Mucosa of gallbladder (tissue), 1 donor: ENCODE measurements around the gene P2RX4. TPM values are rescaled to one million over a fixed set of nuclear protein-coding genes. Genes with fewer than 3 reads are reported as not detected.
"Not testable (repeated sequence)": the region's sequence is repeated elsewhere in the genome, so short reads cannot be mapped to it uniquely, and the experiment has no call there.

Source experiments
- DNase-seq: peaks from one replicate; pipeline ENCODE4 v3.0.0-alpha.2; 2020; ENCODE audit warnings: low spot score
- total RNA-seq: library from RNA; stranded (reverse); gene quantifications from one replicate; pipeline ENCODE4 v1.2.1, GENCODE V29; 2021
- donor health status: DM: no; HTN: no; CAD: no.

The P2RX4 gene
- total RNA-seq, 1 donor from 2014 or later = 66.6 TPM

DNA sequence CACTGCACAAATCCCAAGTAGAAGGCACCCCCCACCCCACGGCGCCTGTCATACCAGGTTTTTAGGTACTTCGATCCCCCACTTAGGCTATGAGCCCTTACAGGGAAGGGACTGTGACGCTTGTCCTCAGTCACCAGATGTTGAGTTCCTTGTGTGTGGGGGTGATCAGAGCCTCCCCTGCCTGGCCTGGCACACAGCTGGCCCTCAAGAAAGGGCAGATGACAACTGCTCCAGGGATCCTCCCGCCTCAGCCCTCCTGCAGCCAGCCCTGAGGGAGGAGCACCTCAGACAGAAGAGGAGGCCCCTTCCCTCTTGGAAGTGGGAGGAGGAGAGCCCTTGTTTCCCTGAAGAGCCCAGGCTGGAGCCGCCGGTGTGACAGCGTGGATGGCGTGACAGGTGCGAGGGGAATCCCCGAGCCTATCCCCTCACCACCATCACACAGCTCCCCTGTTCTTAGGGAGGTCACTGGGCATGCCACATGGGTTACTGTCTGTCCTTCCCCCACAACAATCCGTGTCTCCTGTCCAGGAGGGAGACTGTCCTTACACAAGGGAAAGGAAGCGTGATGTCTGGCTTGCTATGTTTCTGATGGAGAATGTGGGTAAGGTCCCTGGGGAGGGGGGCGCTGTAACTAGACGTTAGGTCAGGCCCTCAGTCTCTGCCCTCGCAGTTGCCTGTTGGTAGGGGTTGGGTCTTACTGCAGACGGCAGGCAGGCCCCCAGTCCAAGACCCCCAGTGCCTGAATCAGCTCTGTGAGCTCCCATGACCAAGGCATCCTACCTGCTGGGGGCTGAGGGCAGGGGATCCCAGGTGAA lies 31.4 kb downstream of the P2RX4 start:
- no peak for DNase-seq

DNA sequence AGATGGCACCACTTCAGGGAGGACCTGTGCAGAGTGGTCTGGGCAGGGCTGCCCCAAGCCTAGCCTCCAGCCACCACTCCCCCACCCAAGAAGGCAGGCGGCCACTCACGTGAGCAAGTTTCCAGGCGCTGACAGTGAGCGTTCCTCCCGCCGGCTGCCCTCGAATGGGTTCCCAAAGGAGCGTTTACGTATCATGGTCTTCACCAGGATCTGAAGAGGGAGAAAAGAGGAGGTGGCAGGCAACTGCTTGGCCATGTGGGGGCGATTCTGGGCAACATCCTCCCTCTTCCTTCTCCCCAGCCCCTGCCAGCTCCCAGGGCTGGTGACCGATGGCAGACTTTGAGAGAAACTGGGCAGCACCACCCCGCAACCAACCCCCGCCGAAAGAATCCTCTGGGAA lies 35.1 kb downstream of the P2RX4 start:
- DNase-seq = no peak

DNA sequence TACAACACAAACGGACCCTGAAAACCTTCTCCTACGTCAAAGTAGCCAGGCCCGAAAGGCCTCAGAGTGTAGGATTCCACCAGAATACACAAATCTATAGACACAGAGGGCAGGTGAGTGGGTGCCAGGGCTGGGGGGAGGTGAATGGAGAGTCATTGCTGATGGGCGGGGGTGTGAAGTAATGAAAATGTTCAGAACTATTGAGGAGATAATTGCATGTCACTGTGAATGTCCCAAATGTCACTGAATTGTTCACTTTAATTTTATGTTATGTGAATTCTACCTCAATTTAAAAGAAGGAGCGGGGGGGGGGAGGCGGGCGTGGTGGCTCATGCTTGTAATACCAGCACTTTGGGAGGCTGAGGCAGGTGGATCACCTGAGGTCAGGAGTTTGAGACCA lies 36.0 kb downstream of the P2RX4 start:
- no peak for DNase-seq

DNA sequence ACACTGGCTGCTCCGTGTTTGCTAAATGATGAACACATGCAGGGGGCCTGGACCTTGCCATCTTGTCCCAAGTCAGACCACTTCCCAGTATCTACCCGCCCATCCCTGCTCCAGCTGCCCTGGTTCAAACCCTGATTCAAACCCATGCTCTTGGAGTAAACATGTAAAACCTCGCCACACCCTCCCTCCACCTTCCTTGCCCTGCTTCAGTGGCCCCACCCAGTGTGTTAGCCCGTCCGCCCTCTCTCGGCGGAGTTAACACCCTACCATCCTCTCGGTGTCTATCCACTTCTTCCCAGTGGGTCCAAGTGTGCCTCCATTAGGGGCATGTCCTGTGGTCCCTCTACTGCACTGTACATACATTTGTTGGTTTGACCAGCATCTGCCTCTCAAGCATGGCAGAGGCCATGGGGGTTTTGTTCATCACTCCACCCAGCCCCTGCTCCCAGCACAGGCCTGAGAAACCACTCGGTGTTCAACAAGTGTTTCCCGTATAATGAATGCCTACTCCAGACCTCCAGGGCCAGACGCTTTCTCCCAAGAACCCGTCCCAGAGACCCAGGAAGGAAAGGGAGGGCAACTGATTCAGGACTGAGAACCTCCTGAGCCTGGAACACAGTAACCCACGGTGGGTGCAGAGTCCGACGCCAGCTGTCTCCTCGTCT lies 37.1 kb downstream of the P2RX4 start:
- no peak for DNase-seq

DNA sequence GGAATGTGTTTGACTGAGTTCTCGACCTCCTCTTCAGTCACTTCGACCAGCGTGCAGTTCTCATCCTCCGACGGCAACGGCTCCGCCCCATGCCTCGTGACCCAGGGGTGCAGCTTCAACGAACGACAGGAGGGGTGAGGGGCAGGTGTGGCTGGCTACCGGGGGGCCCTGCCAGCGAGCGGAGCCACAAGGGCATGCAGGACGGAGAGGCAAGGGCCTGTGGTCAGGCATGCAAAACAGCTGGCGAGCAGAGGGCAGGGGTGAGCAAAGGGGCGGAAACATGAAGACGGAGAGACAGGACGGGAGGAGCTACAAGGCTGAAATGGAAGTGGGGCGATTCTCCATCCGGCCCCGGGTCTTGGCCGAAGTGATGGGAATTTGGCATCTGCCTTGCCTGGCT lies 38.7 kb downstream of the P2RX4 start:
- no peak for DNase-seq

DNA sequence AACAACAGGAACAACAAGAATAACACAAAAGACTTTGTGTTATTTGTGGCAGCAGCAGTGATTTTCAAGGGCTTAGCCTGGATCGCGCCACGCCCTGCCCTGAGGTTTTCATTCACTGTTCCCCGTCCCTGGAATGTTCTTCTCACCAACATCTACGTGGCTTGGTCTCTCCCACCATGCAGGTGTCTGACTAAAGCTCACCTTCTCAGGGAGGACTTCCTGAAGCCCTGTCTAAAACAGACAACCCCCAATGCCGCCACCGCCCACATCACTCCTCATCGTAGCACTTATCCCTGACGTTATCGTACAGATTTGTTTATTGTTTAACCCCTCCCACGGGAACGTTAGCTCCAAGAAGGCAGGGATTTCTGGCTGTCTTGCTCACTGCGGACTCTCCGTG lies 40.4 kb downstream of the P2RX4 start:
- DNase-seq = no peak

DNA sequence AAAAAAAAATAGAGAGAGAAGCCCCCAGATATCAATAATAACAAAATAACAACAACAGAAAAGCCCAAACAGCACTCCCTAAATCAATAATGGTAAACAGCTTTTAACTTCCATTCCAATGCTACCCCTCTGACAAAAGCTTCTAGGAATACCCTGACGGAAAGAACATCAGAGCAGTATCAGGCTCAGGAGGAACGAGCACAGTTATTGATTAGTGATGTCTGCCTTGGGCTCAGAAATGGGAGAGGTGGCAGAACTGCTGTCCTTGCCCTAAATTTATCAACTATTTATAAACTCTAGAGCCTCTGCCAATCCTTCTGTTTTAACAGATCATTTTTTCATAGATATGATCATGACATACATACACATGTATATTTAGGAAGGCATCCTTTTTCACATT lies 41.9 kb downstream of the P2RX4 start:
- no peak for DNase-seq

DNA sequence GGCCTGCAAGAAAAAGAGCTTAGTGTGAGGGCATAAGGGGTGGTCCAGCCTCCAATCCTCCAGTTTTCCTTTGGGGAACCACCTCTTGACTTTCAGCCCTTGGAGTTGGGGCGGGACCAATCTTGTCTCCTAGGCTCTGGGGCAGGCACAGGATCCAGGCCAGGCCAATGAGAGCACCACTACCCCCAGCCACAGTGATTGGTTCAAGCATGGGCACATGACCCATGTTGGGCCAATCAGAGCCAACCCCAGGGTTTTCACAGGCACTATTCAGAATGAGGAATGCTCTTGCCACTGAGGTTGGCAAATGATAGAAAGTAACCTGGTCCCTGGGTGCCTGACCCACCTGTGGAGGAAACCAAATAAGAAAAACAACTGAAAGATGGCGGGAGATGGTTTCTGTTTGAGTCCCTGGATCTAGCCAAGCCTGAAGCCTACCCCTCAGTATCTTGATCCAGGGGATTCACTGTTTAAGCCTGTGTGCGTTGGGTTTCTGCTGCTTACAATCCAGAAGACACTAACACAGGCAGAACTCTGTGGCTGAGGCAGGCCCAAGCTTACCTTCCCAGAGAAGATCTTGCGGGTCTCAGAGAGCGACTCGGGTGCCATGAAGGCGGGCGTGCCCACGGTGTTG lies 42.9 kb downstream of the P2RX4 start:
- no peak for DNase-seq

DNA sequence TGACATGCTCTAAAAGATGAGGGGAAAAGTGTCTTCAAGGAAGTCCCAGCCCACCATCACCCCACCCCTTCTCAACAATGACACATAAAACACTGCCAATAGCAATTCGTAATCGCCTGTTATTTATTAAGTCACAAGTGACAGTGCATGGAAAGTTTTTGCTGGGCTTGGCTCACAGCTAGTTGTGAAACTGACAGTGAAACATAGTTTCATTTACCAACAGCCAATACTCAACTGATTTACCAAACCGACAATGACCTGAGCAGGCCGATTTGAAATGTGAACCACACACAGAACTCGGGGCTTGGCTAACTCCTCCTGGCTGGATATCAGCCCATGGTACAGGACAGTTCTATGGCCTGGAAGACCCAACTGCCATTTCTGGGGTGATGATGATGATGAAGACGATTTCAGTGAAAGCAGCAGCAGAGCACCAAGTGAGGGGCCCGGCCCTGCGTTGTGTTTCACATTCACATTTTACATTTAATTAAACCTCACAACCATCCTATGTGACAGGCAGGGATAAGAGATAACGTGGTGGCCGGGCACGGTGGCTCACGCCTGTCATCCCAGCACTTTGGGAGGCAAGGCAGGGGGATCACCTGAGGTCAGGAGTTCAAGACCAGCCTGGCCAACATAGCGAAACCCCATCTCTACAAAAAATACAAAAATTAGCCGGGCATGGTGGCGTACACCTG lies 43.9 kb downstream of the P2RX4 start:
- no peak for DNase-seq

DNA sequence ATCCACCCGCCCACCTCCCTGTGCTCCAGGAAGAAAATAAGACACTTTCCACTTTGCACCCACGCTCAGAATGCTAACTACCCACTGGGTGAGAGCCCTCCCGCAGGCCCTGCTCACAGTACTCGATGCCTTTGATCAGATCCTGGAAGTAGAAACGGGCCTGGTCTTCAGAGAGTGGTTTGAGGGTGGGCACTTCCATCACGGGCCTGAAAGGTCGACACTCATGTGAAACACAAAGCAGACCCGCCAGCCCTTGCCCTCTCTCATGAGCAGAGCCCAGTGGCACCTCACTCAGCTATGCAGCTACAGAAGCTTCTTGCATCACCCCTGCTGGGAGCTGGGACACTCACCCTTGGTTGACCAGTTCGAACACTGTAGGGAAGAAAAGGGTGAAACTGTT lies 45.5 kb downstream of the P2RX4 start:
- no peak for DNase-seq

DNA sequence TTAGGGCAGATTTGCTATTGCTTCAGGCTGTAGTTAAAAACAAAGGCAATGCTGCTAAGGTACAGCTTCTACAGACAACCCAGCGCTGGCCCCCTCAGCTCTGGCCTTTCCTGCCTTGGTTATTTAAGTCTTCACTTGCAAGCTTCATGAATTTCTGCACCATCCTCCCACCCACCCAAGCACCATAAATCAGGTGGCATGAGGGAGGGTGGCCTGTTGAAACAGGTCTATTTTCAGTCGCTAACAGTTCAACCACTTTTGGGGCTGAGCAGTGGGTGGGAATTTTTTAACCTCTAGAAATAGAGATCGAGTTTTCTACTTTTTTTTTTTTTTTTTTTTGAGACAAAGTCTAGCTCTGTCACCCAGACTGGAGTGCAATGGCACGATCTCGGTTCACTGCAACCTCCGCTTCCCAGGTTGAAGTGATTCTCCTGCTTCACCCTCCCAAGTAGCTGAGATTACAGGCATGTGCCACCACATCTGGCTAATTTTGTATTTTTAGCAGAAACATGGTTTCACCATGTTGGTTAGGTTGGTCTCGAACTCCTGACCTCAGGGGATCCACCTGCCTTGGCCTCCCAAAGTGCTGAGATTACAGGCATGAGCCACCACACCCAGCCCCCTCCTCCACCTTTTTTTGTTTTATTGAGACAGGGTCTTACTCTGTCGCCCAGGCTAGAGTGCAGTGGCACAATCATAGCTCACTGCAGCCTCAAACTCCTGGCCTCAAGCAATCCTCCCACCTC lies 47.9 kb downstream of the P2RX4 start:
- not testable (repeated sequence) for DNase-seq

DNA sequence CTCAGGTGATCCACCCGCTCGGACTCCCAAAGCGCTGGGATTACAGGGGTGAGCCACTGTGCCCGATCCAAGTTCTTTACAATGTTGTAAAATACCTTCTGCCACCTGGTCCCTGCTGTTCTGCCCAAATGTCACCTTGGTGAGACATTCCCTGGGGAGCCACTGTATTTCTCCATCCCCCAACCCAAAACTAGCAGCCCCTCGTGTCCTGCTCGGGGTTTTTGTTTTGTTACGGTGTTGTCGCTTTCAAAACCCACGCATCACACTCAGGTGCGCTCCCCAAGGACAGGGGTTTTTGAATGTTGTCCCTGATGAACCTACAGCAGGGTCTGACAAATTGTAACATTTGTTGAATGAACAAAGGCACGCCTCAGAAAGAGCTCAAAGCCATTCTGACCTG lies 49.1 kb downstream of the P2RX4 start:
- no peak for DNase-seq

DNA sequence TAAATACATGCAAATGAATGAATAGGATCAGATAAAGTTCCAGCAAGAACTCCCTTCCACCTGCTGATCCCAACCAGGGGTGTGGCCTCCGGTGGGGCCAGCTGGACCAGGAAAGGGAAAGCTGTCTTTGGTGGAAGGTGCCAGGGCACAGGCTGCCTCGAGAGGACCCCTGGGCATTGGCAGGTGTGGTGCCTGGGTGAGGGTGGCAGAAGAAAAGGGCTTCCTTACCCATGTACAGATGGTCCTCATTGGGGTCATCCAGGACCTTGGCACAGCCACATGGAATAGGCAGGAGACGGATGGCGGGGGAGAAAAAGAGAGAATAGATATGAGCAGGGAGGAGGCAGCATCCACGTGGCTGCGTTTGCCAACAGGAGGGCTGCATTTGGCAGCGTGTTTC lies 50.2 kb downstream of the P2RX4 start:
- DNase-seq = no peak

DNA sequence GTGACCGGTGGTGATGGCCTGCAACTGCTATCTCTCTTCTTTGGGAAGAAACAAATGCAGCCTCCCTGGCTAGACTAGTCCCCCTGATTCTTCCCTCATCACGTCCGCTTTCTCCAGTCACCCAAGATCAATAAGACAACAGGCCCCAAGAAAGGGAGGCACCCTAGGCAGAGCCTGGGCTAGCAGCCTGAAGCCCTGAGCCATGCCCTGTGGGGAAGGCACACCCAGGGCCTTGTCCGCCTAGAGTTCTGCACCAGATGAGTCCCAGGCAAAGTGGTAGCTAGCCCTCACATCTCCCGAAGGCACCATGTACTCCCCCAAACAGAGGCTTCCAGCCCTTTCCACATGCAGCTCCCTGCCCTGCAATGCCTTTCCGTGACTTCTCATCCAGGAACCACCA lies 51.5 kb downstream of the P2RX4 start:
- DNase-seq = no peak

DNA sequence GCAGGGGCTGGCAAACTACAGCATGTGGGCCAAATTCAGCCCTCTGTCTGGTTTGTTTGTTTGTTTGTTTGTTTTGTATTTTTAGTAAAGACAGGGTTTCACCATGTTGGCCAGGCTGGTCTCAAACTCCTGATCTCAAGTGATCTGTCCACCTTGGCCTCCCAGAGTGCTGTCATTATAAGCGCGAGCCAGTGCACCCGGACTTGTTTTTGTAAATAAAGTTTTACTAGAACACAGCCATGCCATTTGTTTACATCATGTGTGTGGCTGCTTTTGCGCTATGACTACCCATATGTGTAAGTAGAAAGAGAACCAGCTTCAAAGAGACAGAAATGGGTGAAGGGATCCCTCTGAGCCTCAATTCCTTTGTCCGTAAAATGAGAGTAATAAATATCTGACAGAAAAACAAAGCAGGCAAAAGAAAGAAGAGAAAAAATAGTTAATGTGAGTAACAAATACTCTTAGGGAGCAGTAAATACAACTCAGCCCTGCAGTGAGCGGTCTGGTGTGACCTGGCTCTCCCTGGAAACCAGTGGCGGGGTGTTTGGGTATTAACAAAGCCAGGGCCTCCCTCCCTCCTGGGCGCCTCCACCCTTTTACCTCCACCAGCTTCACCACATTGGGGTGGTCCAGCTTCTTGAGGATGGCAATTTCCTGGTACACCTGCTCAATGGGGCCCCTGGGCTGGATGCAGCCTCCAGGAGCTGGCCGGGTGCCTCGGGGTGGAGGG lies 53.4 kb downstream of the P2RX4 start:
- no peak for DNase-seq

DNA sequence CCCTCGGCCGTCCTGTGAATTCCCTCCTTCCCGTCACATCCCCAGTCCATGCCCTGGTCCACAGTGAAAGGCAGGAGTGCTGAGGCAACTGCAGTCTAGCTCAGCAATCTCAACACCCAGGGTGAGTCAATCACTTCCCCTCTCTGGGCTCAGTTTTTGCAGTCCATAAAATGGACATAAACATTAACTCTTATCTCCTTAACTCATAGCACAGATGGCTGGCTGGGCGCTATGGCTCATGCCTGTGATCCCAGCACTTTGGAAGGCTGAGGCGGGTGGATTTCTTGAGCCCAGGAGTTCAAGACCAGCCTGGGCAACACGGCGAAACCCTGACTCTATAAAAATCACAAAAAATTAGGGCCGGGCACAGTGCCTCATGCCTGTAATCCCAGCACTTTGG lies 54.2 kb downstream of the P2RX4 start:
- DNase-seq = no peak

DNA sequence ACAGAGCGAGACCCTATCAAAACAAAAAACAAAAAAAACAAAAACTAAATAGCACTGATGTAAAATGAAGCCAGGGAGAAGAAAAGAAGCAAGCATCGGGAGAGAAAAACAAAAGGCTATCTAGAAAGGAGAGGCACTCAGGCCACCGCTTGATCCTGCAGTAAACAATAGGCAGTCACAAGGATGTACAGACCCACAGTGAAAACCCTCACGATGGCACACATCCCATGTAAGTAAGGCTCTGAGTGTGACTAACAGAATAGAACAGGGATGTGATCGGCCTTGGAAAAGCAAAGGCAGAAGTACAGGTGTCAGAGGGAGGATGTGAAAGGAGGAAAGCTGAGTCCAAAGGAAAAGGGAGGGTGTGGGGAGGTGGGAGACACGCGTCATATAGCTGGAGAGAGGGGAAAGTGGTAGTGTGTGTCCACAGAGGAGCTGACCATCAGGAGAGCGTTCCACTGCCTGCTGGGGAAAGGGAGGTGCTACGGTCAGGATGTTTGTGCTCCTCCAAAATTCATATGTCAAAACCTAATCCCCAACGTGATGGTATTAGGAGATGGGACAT lies 55.1 kb downstream of the P2RX4 start:
- DNase-seq = no peak

DNA sequence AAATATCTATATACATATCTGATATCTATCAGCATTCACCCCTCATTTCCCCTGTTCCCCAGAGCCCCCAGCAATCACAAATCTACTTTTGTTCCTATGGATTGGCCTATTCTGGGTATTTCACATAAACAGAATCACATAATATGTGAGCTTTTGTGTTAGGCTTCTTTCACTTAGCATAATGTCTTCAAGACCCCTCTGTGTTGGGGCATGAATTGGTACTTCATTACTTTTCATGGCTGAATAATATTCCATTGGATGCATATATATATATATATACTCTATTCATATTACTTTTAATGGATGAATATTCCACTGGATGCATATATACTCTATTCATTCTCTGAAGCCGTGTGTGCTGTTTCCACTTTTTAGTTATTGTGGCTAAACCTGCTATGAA lies 57.9 kb downstream of the P2RX4 start:
- no peak for DNase-seq

DNA sequence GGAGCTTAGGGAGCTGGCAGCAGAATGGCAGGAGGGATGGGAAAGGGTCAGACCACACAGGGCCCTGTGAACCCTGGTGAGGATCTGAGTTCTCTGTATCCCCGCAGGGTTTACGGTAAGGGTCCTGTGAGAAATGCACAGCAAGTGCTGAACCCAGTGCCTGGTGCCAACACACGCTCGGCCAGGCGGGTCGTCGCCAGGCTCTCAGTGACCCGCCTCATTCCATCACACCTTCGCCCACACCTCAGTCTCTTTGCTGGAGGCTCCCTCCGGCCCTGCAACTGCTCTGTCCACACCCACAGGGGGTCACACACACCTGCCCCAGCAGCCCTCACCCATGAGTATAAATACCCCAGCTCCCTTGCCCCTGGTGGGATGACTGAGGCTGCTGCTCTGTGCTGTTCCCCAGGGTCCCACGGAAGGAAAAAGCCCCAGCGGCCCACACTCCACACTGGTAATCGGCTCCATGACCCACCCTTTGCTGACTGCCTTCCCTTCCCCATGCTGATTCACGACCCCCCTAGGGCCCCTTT lies 63.5 kb downstream of the P2RX4 start:
- no peak for DNase-seq

DNA sequence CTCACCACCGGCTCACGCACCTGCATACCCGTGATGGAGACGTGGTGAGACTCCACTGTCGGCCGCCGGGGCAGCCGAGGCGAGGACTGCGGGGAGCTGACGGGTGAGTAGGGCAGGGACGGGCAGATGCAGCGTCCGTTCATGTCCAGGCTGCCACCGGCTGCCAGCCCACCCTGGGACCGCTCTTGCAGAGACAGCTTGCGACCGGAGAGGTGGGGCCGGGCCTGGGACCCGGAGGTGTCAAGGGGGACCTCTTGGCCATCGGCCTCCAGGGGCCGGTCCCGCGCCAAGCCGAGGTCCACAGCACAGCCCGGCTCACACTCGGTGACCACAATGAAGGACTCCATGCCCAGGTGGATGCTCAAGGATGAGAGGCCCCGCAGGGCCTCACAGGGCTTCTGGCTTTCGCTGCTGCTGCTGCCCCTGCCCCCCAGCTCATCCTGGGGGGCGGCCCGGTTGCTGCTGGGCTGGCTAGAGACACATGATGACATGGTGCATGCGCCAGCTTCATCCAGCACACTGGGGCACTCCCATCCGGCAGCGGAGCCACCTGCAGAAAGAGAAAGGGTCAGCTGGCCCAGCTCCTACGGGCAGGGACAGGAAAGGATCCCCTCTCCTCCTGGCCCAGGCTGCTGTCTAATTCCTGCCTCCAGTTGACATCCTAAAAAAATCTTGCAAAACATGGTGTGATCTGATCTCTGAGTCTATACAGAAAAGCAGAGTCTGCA lies 64.3 kb downstream of the P2RX4 start:
- DNase-seq = no peak
